HG03442 (cell line): ENCODE data around the gene ROBO2.

Source experiments
- ATAC-seq: cut with Tn5 transposase; IDR thresholded peaks from one replicate; pipeline ENCODE4 v1.9.1; 2021; ENCODE audit warnings: mild to moderate bottlenecking, moderate library complexity; ENCODE audit not compliant: unreplicated experiment

ROBO2 gene

DNA sequence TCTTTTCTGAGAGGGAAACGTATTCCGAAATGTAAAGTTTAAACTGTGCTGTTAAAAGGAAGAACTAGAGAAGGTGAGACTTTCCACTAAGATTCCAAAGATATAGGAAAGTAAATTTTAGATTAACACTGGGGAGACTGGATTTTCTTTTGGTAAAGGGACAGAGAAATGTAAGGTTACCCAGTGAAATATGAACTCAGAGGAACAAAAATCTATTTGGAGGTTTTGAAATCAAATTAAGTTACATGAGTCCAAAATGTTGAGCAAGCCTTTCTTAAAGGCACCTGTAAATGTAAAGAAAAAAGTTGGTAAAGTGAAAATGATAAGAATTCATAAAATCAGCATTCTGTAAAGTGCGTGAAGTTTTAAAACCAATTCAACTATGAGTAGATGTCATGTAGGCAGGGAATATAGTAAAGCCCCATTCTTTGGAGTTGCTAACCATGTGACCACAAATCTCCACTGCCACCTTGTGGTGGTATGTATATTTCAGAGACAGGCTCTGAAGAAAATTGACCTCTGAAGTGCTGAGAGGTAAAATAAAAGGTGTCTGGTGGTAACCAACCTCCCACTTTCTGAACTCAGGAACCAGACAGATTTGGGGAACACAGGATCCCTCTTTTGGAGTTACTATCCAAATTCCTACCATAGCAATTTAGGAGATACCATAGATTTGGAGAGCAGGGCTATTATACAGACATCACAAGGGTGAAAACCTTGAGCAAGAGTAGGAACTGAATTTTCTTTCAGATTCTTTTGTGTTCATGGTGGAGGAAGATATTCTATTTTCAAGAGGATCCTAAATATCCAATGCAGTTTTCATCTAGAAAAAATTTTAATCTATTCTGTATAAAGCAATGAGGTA lies 215.3 kb downstream of the ROBO2 start:
- peak; percentile 72 for ATAC-seq

DNA sequence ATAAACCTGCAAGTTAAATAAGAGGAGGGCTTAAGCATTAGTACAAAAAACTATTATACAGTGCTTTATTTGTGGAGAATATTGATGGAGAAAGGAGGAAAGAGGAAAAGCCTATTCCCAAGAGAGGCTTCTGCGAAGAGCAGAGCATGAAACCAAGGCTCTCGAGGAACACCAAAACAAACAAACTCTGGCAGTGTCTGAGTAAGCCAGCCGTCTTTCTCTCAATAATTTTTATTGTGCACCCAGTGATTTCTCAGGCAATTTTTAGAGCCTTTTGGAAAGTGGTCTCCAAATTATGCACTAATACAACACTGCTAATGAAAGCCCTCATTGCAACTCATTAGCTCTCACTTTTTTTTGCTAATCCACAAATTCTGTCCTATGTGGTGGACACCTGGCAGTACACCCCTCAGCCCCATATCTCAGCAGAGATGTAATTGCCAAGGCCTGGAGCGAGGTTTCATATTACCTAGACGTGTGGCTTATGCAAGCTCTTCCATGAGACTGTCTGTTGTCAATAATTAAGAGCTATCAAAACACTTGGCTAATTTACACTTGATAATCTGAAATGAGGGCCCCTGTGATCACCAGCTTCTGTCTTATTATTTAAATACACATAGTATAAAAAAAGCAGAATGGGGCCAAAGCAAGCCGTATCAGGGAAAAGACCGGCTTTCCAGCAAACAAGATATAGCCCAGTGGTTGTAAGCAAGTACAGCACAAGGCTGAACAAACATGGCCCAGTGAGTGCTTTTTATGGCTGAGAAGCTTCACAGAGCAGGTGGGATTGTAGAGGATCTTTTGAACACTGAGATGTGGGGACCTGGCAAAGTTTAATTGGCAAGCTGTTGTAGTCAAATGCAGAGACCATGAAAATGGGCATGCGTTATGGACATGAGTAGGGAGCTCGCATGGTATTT lies 216.9 kb downstream of the ROBO2 start:
- no peak for ATAC-seq

GRCh38 chr3:77259694-77260093 lies 219.8 kb downstream of the ROBO2 start:
- no peak for ATAC-seq

- no peak for ATAC-seq
These were observed 222.5 kb downstream of the ROBO2 start for GRCh38 chr3:77262361-77262760.

GRCh38 chr3:77267589-77267988 lies 227.7 kb downstream of the ROBO2 start:
- ATAC-seq, result no peak

DNA sequence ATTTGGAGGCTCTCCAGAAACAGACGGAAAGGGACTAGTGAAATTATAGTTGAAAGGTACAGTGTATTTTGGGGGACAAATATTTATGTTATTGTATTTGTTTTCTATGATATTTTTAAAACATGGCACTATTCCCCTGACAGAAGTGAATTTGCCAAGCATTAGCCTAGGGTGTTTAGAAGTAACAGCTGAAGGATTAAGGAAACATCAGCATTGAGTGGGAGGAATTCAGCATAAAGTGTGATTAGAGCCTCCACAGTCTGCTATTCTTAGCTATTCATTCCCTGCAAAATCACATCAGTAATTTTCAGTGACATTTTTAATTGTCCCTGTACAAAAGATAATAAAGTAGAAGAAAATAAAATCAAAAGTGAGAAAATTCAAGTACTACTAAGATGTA lies 231.4 kb downstream of the ROBO2 start:
- ATAC-seq, result no peak

- ATAC-seq, result no peak
These were observed 231.8 kb downstream of the ROBO2 start for GRCh38 chr3:77271711-77272110.

- ATAC-seq, result no peak
These were observed 239.4 kb downstream of the ROBO2 start for GRCh38 chr3:77279276-77279675.

- no peak for ATAC-seq
These were observed 241.8 kb downstream of the ROBO2 start for GRCh38 chr3:77281721-77282120.

GRCh38 chr3:77283108-77283507 lies 243.2 kb downstream of the ROBO2 start:
- ATAC-seq, result no peak

- no peak for ATAC-seq
These were observed 248.4 kb downstream of the ROBO2 start for GRCh38 chr3:77288348-77288747.

DNA sequence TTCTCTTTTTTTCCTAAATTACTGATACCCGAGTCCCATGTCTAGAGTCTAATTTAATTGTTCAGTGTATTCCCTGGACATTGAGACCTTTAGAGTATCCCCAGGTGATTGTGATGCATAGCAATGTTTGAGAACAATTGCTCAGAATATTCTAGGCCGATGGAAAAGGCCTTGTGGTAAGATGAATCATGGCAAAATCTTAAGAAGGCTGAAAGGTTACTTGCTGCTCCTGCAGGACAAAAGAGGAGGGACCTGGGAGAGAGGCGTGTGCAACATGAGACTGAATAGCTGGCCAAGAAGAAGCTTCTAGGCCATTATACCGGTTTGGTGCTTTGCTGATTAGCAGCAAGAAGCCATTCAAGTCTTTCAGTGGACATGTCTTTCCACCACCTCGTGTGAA lies 256.6 kb downstream of the ROBO2 start:
- no peak for ATAC-seq

GRCh38 chr3:77298417-77298816 lies 258.5 kb downstream of the ROBO2 start:
- no peak for ATAC-seq

DNA sequence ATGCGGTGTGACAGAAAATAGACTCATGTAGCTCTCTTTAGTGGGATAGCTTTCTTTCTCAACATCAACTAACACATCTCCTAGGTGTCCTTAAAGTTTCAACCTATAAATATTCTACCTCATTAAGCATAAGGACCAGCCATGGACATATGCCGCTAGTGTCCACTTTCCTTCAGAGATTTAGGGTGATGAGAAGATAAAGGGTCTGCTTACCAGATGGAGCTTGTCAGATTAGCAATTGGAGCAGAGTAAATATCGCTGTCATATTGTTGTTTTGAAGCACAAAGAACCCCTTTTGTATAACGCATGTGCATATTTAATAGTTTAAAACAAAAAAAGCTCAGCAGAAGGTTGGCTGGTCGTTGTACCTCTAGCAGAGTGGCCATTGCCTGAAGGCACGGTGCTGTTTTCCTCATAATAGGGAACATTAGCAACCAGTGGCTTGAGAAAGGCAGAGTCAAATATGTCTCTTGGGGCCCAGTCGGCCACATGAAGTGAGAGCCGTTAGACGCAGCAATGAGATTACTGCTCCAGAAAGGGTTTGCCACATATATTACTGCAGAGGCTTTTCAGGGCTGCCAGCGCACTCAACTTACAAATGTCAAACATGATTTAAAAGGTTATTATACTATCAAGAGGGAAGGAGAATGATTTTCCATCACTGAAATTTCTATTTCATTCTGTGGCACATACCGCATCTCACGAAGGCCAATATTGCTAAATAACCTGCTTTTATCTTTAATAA lies 264.2 kb downstream of the ROBO2 start:
- no peak for ATAC-seq

GRCh38 chr3:77304700-77305021 lies 264.8 kb downstream of the ROBO2 start:
- no peak for ATAC-seq

DNA sequence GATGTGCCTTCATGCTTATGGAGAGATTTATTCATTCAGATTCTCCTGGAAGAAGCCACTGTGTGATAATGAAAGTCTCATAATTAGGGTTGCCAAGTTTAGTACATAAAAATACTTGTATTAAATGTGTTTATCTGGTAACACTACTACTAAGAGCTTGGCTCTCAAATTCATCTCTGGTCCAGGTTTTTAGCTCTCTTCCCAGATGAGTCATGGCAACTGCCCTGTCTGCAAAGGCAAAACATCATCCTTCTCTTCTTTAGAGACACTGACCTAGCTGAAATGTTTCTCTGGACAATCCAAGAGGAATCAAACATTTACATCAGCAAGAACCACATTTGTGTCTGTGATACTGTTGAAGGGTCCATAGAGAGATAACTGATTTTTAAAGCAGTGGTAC lies 269.6 kb downstream of the ROBO2 start:
- ATAC-seq, result no peak

- no peak for ATAC-seq
These were observed 273.9 kb downstream of the ROBO2 start for GRCh38 chr3:77313843-77314242.

DNA sequence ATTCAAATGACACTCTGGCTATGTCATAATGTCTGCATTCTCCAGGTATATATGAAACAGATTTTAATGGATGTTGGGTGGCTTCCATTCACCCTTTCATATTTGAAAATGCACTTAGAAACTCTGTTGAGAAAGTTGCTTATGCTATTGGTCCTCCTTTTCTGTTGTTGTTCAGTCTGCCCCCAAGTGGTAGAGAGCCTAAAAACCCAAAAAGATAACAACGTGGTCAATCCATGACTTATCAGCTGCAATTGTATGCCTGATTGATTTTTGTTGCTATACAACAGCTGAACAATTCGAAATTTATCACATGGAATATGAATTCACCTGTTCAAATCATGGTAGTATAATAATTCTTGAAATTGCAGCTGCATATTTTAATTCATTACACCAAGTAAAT lies 279.8 kb downstream of the ROBO2 start:
- no peak for ATAC-seq

DNA sequence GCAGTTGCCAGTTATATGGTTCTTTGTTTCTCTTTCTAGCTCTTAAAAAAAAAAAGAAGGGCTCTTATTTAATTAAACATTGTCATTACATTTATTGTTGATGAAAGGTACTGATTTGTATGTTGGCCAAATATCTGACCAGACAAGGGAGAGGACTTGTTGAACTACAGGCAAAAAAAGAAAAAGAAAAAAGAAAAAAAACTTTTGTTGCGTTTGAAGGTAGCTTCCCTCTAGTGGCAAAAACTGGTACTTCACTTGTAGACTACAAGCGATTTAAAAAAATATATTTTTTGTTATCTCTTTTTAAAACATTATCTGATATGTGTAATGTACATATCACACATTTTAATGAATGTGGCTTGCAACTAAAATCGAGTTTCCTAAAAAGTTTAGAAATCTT lies 280.6 kb downstream of the ROBO2 start:
- ATAC-seq, result no peak

DNA sequence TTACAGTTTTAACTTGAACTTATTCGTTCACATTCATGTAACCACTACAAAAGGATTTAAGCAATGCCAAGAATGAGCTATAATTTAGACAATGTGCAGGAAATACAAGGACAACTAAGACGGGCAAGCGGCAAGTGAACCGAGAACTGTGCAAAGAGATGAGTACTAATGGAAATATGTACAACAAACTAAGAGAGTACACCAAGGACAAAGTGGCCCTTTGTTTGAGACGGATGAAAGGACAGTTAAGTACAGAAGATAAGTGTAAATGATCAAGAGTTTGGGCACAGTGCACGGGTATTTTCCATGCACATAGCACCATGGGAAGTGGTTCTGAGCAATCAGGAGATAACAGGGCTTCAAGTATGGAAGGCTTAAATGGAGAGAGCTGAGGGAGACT lies 281.7 kb downstream of the ROBO2 start:
- ATAC-seq, result no peak

DNA sequence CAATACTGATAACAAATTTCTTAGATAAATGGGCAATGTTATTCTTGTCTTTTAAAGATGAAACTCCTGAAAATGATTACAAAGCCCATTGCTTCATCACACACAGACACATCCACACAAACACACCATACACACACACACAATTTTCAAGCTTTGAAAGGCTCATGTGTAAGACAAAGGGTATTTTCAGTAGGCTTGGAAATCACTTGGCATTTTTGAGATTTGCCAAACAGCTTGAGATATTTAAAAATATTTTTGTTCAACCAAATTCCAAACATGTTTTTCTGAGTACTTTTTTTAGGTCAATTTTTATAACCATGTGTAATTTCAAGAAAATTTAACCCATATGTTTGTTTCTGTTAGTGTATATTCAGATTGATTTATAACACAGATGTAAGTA lies 283.7 kb downstream of the ROBO2 start:
- ATAC-seq, result no peak
